Osteoblast (primary cell): ENCODE measurements around the gene MYO15B. TPM values are rescaled to one million over a fixed set of nuclear protein-coding genes. Genes with fewer than 3 reads are reported as not detected.

ENCODE experiments used
- DNase-seq: peaks from one replicate; pipeline ENCODE4 v3.0.0; 2011; ENCODE audit warnings: low spot score, mixed read lengths; ENCODE audit not compliant: insufficient read length; ENCODE audit errors: missing footprints
- H2AFZ ChIP-seq: 2 replicates; pipeline ENCODE4 v1.6.0; 2011; ENCODE audit warnings: mild to moderate bottlenecking, low read length
- H3K27ac ChIP-seq: 2 replicates; pipeline ENCODE4 v1.5.1; 2011; ENCODE audit warnings: mild to moderate bottlenecking, low read depth, low read length, moderate library complexity
- H3K27me3 ChIP-seq: 2 replicates; pipeline ENCODE4 v1.6.0; 2012; ENCODE audit warnings: mild to moderate bottlenecking, control low read depth, inconsistent platforms, low read length, moderate library complexity; ENCODE audit not compliant: insufficient read depth
- H3K36me3 ChIP-seq: 2 replicates; pipeline ENCODE4 v1.5.1; 2011; ENCODE audit warnings: mild to moderate bottlenecking, low read length, control low read depth, moderate library complexity; ENCODE audit not compliant: insufficient read depth
- H3K4me1 ChIP-seq: 2 replicates; pipeline ENCODE4 v1.5.1; 2011; ENCODE audit warnings: mild to moderate bottlenecking, low read length, control low read depth, moderate library complexity; ENCODE audit not compliant: insufficient read depth
- H3K4me2 ChIP-seq: 2 replicates; pipeline ENCODE4 v1.6.0; 2011; ENCODE audit warnings: mild to moderate bottlenecking, low read length; ENCODE audit not compliant: insufficient read depth
- H3K4me3 ChIP-seq: fragments of 200-600 bp; sonication (generic); 3 replicates; pipeline ENCODE4 v1.5.1; 2012; ENCODE audit warnings: mild to moderate bottlenecking, low read length, inconsistent platforms; ENCODE audit not compliant: insufficient read depth
- H3K79me2 ChIP-seq: 2 replicates; pipeline ENCODE4 v1.6.0; 2012; ENCODE audit warnings: mild to moderate bottlenecking, low read length, control low read depth, inconsistent platforms; ENCODE audit not compliant: insufficient read depth
- H3K9me3 ChIP-seq: 2 replicates; pipeline ENCODE4 v1.5.1; 2011; ENCODE audit warnings: low read depth, low read length, control low read depth
- H4K20me1 ChIP-seq: 2 replicates; pipeline ENCODE4 v1.6.0; 2012; ENCODE audit warnings: mild to moderate bottlenecking, low read length, control low read depth; ENCODE audit not compliant: insufficient read depth
- total RNA-seq: library from RNA; depleted of rRNA; stranded (reverse); fragments of >200 nt; gene quantifications from 2 replicates; pipeline ENCODE4 v1.2.3, GENCODE V29; 2012
- TF ChIP-seq, protein P1 (sequence below): IDR thresholded peaks from 2 replicates; pipeline ENCODE4 v1.5.1; 2011; ENCODE audit warnings: mild to moderate bottlenecking, low read depth, low read length, moderate library complexity; ENCODE audit errors: extremely low read depth

Gene MYO15B
- total RNA-seq: 0.88 and 1.4 TPM in 2 replicates

DNA sequence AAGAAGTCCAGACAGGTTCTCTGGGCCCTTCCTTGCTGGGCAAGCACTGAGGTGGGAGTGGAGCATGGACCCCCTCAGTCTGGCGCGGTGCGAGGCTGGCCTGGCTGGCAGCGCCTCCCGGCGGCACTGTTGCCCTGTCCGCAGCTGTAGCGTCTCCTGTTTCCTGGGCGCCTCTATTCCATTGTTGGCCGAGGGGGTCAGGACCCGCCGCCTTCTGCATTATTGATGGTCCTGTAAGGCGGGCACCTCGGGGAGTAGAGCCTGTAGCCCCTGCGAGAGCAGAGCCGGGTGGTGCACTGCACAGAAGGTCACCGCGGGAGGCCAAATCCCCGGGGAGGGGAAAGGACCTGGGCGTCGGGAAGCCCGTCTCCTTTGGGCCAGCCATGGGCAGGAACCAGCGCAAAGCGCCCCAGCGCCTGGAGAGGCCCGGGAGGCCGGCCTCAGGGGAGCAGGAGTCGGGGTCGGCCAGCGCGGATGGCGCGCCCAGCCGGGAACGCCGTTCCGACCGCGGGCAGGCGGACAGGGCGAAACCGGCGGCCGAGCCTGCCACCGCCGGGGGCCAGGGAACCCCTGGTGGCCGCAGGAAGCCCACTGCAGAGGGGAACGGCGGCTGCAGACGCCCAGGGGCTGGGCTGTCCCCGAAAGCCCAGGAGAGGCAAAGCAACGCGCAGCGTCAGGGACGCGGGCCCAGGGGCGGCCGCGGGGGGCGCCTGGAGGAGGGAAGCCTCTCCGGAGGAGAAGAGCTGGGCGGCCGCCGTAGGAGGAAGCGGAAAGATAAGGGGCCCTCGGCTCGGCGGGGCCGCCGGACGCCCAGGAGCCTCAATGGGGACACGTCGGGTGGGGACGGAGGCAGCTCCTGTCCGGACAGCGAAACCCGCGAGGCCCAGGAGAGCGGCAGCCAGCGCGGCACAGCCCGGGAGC is at the start of gene MYO15B:
Gene MYO15B, plus strand, starts transcription at position 126 of the 921 bp plus-strand sequence. Its CDS starts 258 bp downstream, at position 384.
- no peak within 1 kb of the TSS for H3K27ac ChIP-seq

DNA sequence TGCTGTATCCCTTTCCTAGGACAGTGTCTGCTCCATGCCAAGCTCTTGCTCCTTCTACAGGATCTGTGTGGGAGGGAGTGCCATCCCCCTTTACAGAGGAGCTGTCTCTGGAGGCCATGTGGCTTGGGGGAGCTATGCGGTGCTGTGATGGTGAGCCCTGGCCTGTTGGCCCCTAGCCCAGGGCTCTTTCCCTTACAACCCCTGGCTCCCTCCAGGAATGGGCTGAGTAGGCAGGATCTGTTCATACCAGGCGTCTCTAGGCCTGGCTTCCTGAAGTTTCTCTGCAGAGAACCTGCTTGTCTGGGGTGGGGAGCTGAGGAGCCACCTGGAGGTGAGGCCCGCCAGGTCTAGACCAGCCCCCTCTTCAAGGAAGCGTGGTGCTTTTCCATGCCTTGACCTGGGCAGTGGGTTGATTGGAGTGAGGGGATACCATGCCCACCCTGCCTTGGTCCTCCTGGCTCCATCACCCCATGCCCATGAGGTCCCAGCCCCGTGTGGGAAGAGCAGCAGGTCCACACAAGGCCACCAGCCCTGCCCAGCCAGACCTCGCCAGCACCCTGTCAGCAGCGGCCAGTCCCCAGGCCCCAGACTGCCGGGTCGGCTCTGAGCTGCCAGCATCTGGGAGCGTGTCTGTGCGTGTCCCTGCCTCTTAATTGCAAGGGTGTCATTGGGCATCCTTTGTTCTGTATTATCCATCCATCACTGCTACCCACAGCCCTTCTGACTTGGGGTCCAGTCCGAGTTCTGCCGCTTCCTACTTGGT is 47.5 kb upstream of the MYO15B start:
- Histone ChIP-seq H2AFZ (no peak overlapping the region), H3K27ac (no peak overlapping the region)

More for the DNA sequence above, at the start of gene MYO15B:
- TF ChIP-seq, protein P1, sequence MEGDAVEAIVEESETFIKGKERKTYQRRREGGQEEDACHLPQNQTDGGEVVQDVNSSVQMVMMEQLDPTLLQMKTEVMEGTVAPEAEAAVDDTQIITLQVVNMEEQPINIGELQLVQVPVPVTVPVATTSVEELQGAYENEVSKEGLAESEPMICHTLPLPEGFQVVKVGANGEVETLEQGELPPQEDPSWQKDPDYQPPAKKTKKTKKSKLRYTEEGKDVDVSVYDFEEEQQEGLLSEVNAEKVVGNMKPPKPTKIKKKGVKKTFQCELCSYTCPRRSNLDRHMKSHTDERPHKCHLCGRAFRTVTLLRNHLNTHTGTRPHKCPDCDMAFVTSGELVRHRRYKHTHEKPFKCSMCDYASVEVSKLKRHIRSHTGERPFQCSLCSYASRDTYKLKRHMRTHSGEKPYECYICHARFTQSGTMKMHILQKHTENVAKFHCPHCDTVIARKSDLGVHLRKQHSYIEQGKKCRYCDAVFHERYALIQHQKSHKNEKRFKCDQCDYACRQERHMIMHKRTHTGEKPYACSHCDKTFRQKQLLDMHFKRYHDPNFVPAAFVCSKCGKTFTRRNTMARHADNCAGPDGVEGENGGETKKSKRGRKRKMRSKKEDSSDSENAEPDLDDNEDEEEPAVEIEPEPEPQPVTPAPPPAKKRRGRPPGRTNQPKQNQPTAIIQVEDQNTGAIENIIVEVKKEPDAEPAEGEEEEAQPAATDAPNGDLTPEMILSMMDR: no peak
- peak within 1 kb of the TSS; percentile 19 for H3K4me3 ChIP-seq
- H3K4me1 ChIP-seq: no peaks in the 10 kb centered on the region
- peaks cover 46% of the 10 kb centered on the region for H3K27me3 ChIP-seq
- H3K4me2 ChIP-seq: peak within 1 kb of the TSS; percentile 23
- H2AFZ ChIP-seq: peak within 1 kb of the TSS; percentile 6
- H3K9me3 ChIP-seq: no peaks in the 10 kb centered on the region
- H3K79me2 ChIP-seq: no peaks in the 10 kb centered on the region
- H4K20me1 ChIP-seq: no peaks in the 10 kb centered on the region
- no peaks in the 10 kb centered on the region for H3K36me3 ChIP-seq
- peak; percentile 86 for DNase-seq

DNA sequence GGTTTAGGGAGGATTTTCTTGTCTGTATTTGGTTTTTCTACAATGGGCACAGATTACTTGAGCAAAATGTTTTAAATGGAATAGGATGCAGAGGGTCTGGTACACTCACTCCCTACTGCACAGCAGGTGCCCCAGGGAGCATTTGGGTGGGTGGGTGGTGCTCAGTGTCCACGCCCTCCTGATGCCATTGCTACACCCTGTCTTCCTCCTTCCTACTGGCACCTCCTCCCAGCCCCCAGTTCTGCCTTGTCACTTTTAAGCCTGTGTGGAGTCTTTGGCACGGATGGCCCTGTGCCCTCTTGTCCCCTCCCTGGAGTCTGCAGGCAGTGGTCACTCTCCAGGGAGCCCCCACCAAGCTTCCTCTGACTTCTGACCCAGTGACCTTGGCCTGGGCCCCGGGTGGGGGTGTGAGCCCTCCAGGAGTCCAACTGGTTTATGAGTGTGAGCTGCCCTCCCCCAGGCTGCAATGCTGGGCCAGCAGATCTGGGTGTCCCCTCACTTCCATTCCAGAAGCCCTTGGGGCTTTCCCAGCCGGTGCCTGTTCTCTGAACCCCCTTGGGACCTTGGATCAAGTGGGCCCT is 46.6 kb upstream of the MYO15B start:
- DNase-seq: no peak
- no peak overlapping the region for H3K4me3 ChIP-seq
- H3K27ac ChIP-seq: no peak overlapping the region
- no peaks in the 10 kb centered on the region for H3K4me1 ChIP-seq
- no peaks in the 10 kb centered on the region for H3K9me3 ChIP-seq
- H2AFZ ChIP-seq: no peak overlapping the region
- H3K27me3 ChIP-seq: peaks cover 12% of the 10 kb centered on the region
- no peaks in the 10 kb centered on the region for H3K36me3 ChIP-seq
- no peaks in the 10 kb centered on the region for H3K79me2 ChIP-seq
- TF ChIP-seq, protein P1: no peak
- no peaks in the 10 kb centered on the region for H4K20me1 ChIP-seq
- H3K4me2 ChIP-seq: no peak overlapping the region

More for the DNA sequence above, 47.5 kb upstream of the MYO15B start:
- no peak for DNase-seq
- no peaks in the 10 kb centered on the region for H3K4me1 ChIP-seq
- H3K4me3 ChIP-seq: no peak overlapping the region
- H3K27me3 ChIP-seq: peaks cover 6% of the 10 kb centered on the region
- no peaks in the 10 kb centered on the region for H4K20me1 ChIP-seq
- no peaks in the 10 kb centered on the region for H3K36me3 ChIP-seq
- TF ChIP-seq, protein P1: no peak
- no peaks in the 10 kb centered on the region for H3K9me3 ChIP-seq
- H3K79me2 ChIP-seq: no peaks in the 10 kb centered on the region
- H3K4me2 ChIP-seq: no peak overlapping the region
